Stimulated activated CD8-positive, alpha-beta memory T cell treated with anti-CD3 and anti-CD28 coated beads, Interleukin-7, amount 100 ng/mL, for 48 hours (primary cell): Measurements from ENCODE around the gene PKP4.
"Not testable (repeated sequence)": the region's sequence is repeated elsewhere in the genome, so short reads cannot be mapped to it uniquely, and the experiment has no call there.

ENCODE experiments used
- DNase-seq, 2 donors: peaks; one replicate each; pipeline ENCODE4 v3.0.0-alpha.2; 2020; ENCODE audit warnings: low read depth in 1 of 2; ENCODE audit errors: extremely low read depth in 1 of 2

The PKP4 gene, protein sequence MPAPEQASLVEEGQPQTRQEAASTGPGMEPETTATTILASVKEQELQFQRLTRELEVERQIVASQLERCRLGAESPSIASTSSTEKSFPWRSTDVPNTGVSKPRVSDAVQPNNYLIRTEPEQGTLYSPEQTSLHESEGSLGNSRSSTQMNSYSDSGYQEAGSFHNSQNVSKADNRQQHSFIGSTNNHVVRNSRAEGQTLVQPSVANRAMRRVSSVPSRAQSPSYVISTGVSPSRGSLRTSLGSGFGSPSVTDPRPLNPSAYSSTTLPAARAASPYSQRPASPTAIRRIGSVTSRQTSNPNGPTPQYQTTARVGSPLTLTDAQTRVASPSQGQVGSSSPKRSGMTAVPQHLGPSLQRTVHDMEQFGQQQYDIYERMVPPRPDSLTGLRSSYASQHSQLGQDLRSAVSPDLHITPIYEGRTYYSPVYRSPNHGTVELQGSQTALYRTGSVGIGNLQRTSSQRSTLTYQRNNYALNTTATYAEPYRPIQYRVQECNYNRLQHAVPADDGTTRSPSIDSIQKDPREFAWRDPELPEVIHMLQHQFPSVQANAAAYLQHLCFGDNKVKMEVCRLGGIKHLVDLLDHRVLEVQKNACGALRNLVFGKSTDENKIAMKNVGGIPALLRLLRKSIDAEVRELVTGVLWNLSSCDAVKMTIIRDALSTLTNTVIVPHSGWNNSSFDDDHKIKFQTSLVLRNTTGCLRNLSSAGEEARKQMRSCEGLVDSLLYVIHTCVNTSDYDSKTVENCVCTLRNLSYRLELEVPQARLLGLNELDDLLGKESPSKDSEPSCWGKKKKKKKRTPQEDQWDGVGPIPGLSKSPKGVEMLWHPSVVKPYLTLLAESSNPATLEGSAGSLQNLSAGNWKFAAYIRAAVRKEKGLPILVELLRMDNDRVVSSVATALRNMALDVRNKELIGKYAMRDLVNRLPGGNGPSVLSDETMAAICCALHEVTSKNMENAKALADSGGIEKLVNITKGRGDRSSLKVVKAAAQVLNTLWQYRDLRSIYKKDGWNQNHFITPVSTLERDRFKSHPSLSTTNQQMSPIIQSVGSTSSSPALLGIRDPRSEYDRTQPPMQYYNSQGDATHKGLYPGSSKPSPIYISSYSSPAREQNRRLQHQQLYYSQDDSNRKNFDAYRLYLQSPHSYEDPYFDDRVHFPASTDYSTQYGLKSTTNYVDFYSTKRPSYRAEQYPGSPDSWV

GRCh38 chr2:158456309-158457066, at the start of gene PKP4, which contains the start of gene CCDC148:
Gene PKP4 (plus strand): TSS chr2:158456952. CDS start chr2:158533185, 76,233 bp downstream.
Gene CCDC148 (minus strand): TSS chr2:158456753. CDS start chr2:158456439, 314 bp downstream.
- peak; percentile 75 to 90 for DNase-seq

GRCh38 chr2:158407031-158407430, 49.7 kb upstream of the PKP4 start:
- DNase-seq: no peak

- no peak for DNase-seq
These were observed 46.6 kb upstream of the PKP4 start for GRCh38 chr2:158410132-158410531.

GRCh38 chr2:158411748-158412147, 45.0 kb upstream of the PKP4 start:
- no peak for DNase-seq

- no peak for DNase-seq
These were observed 44.5 kb upstream of the PKP4 start for GRCh38 chr2:158412206-158412605.

GRCh38 chr2:158413581-158413980, 43.2 kb upstream of the PKP4 start:
- no peak for DNase-seq

- no peak for DNase-seq
These were observed 42.2 kb upstream of the PKP4 start for GRCh38 chr2:158414538-158414937.

- DNase-seq: no peak
These were observed 24.6 kb upstream of the PKP4 start for GRCh38 chr2:158432117-158432516.

- not testable (repeated sequence) for DNase-seq
These were observed 23.0 kb upstream of the PKP4 start for GRCh38 chr2:158433716-158434115.

GRCh38 chr2:158439062-158439461, 17.7 kb upstream of the PKP4 start:
- DNase-seq: not testable (repeated sequence)

DNA sequence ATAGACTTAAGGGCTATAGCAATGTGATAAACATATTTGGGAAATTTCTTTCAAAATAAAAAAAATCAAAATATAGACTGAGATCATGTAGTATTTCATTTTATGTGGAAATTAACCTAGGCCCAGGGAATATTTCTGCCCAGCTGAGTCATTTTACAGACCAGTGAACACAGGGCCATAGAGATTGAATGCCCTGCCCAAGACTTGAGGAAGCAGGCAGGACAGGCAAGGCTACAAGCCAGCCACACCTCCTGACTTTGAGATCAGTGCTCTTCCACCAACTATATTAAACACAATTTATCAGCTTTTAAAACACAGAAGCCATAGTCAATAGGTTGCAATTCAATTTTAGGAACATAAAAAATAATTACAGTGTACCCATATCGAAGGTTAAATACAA, 13.1 kb upstream of the PKP4 start:
- DNase-seq: no peak

GRCh38 chr2:158457092-158457825, 507 bp downstream of the PKP4 start:
- peak; percentile 20 to 31 for DNase-seq

DNA sequence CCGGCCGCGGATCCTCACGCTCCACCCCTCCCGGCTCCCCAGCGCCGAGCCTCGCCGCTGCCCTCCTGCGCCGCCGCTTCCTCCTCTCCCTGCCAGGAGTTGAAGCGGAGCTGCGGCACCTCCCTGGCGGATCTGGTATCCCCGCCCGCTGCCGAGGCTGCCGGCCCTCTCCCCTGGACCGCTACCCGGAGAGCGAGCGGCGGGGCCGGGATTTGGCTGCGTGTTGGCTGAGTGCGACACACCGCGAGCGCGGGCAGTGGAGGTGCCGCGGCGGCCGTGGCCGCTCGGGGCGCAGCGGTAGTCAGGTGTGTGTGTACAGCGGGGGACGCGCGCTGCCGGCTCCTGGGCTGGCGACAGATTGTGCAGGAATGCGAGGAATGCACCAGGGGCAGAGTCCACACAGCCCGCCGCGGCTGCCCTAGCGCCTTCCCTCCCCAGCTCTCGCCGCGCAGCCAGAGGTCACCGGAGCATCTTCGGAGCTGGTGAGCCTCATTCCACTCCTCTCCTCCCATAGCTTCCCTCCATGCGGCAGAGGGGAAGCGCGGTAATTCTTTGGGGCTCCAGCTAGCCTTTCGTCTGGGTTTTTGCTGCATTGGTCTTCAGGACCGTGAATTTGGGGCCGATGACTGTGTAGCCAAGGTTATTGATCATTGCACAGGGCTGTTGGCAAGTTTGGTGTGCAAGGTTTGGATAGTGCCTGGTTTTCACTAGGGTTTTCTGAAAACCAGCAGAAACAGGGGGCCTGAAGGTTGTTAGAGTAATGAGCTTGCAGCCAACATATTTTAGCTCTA, 1.3 kb downstream of the PKP4 start:
- peak in 1 of 2 donors; percentile 11 for DNase-seq

DNA sequence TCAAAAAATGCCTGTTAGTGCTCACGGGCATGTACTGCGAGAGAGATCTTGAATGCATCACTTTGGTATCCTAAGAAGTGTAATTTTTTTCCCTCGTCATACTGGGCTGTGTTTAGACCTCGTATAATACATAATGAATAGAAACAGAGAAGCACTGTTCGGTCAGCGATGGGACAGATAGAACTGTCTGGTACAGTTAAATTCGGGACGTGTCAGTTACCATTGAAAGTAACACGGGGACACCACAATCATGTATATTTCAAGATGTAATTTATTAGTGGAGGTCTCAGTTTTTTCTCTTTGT, 1.8 kb downstream of the PKP4 start:
- DNase-seq: no peak

- DNase-seq: no peak
These were observed 2.6 kb downstream of the PKP4 start for GRCh38 chr2:158459161-158460003.

GRCh38 chr2:158460632-158461297, 4.0 kb downstream of the PKP4 start:
- DNase-seq: no peak

DNA sequence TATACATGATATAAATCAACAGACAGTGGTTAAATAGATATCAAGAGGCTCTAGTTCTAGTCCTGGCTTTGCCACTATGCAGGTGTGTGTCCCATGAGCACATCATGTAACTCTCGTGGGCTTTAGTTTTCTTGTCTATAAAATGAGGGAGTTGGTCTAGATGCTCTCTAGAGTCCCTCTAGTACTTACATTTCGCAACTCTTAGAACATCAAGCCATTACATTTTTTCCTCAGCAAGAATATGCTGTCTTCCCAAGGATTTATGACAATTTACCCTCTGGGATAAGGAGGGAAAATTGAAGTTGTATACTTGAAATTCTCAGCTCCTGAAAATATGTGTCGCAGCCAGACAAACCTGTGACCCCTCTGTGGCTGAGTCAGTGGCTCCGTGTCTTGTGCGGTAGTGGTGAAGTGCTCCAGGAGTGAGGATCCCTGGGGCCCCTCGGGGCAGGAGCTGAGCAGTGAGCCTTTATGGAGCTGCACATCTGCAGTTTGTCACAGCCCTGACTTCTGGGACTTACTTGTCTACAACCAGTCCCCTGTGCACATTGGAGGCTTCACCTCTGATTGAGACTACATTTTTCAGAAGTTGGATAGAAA, 6.8 kb downstream of the PKP4 start:
- no peak for DNase-seq
